RWPE1 (cell line): ENCODE results near the gene LRRC2.
A peak's percentile ranks its signal among the peaks of the same experiment; 100 is the strongest.

Experiments used
- CTCF ChIA-PET: fragments of 350-600 bp; sonication (Branson Sonifier 250); formaldehyde crosslinking; extraction: SDS; loops from one replicate; lab custom pipeline; 2021; lab: Yijun Ruan, JAX
- POLR2A ChIA-PET: fragments of 400-600 bp; formaldehyde crosslinking; extraction: SDS; loops from one replicate; lab custom pipeline; 2020; ENCODE audit warnings: antibody characterized with exemption; ENCODE audit not compliant: low non-redundant PET; lab: Yijun Ruan, JAX
- DNase-seq: peaks from one replicate; pipeline ENCODE4 v3.0.0; 2012; ENCODE audit warnings: low spot score
- H3K27ac ChIP-seq: fragments of 450-650 bp; 2 replicates; pipeline ENCODE4 v1.5.1; 2017
- CTCF ChIP-seq: fragments of 450-650 bp; conservative IDR thresholded peaks from 2 replicates; pipeline ENCODE4 v1.5.1; 2017; ENCODE audit warnings: low read depth, mild to moderate bottlenecking

Gene LRRC2, protein sequence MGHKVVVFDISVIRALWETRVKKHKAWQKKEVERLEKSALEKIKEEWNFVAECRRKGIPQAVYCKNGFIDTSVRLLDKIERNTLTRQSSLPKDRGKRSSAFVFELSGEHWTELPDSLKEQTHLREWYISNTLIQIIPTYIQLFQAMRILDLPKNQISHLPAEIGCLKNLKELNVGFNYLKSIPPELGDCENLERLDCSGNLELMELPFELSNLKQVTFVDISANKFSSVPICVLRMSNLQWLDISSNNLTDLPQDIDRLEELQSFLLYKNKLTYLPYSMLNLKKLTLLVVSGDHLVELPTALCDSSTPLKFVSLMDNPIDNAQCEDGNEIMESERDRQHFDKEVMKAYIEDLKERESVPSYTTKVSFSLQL

GRCh38 chr3:46566040-46566641, at the start of gene LRRC2:
Gene LRRC2 (minus strand): TSS chr3:46566302. CDS start chr3:46551591, 14,711 bp downstream.
- ChIA-PET POLR2A (no interaction called here), CTCF (interaction anchor here (1.8 kb wide), 1 partner anchor 78 kb away, joined by 4 read pairs; no protein-coding TSS in a partner anchor)
- DNase-seq = peak; percentile 17
- no peak within 1 kb of the TSS; the same call in 1 of the 2 replicates for H3K27ac ChIP-seq
- no peak for TF ChIP-seq CTCF

- no peak overlapping the region for H3K27ac ChIP-seq
- ChIA-PET CTCF (interaction anchor here (0.6 kb wide), 1 partner anchor 63 kb away, joined by 4 read pairs; no protein-coding TSS in a partner anchor), POLR2A (no interaction called here)
- DNase-seq = no peak
- TF ChIP-seq CTCF = no peak
Observed at GRCh38 chr3:46615050-46615775, 49.1 kb upstream of the LRRC2 start.

DNA sequence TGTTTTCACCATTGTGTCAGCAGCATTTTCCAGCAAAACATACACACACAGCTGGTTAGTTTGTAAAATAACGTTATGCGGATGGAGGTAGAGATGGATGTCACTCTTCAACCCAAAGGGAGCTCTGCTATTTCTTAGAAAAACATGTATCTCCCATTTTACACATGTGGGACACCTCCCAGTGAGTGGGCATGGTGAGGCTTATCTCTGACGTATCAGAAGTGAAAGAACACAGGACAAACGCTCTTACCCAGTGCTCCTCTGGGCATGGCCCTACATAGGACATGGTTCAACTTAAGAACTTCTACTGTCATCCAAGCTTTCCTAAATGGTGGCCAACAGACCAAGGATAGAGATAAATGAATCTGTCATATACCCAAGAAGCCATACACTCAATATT, 48.3 kb upstream of the LRRC2 start:
- TF ChIP-seq CTCF = no peak
- H3K27ac ChIP-seq = no peak overlapping the region
- ChIA-PET POLR2A (no interaction called here), CTCF (interaction anchor here (0.6 to 0.7 kb wide), 2 partner anchors 10 to 126 kb away, joined by 3 to 4 read pairs; no protein-coding TSS in a partner anchor)
- DNase-seq = no peak

GRCh38 chr3:46613313-46614005, 47.4 kb upstream of the LRRC2 start:
- ChIA-PET POLR2A (no interaction called here), CTCF (no interaction called here)
- no peak for DNase-seq
- no peak overlapping the region for H3K27ac ChIP-seq
- no peak for TF ChIP-seq CTCF

- CTCF ChIA-PET = no interaction called here
- POLR2A ChIA-PET = no interaction called here
- DNase-seq = no peak
- TF ChIP-seq CTCF = no peak
- no peak within 1 kb of the TSS for H3K27ac ChIP-seq
Observed at GRCh38 chr3:46612324-46612723, 46.2 kb upstream of the LRRC2 start, which contains the start of gene FAM240A. Gene FAM240A (plus strand): TSS chr3:46612525. CDS start chr3:46612684, 159 bp downstream.
